ENCODE results near the gene BPIFB1.

BPIFB1 gene

GRCh38 chr20:33349493-33349892 is 66.5 kb downstream of the BPIFB1 start:
- Histone ChIP-seq H3K4me1 (ENCODE audit: control insufficient read depth in 1 of 2, insufficient read depth in 1 of 2, low read depth in 1 of 2, low read length in 1 of 2) (peaks cover 0 to 4% of the 10 kb centered on the region in 2 experiments), H3K27ac (no peak overlapping the region), H3K27me3 (peaks cover 4% of the 10 kb centered on the region), H3K4me3 (ENCODE audit: low read depth in 1 of 2, low read length in 1 of 2) (no peak overlapping the region), H3K36me3 (peaks cover 28% of the 10 kb centered on the region), H3K9me3 (no peaks in the 10 kb centered on the region)
- TF ChIP-seq CTCF (IDR thresholded peaks at IDR 0.05), result no peak

GRCh38 chr20:33351696-33352095 is 68.7 kb downstream of the BPIFB1 start:
- Histone ChIP-seq H3K27ac (no peak overlapping the region), H3K27me3 (no peaks in the 10 kb centered on the region), H3K36me3 (peaks cover 33% of the 10 kb centered on the region), H3K4me1 (ENCODE audit: control insufficient read depth in 1 of 2, insufficient read depth in 1 of 2, low read depth in 1 of 2, low read length in 1 of 2) (peaks cover 0 to 4% of the 10 kb centered on the region in 2 experiments), H3K4me3 (ENCODE audit: low read depth in 1 of 2, low read length in 1 of 2) (no peak overlapping the region), H3K9me3 (no peaks in the 10 kb centered on the region)
- no peak for TF ChIP-seq CTCF (IDR thresholded peaks at IDR 0.05)

GRCh38 chr20:33352258-33353012 is 69.4 kb downstream of the BPIFB1 start:
- Histone ChIP-seq H3K36me3 (peaks cover 38% of the 10 kb centered on the region), H3K27ac (no peak overlapping the region), H3K27me3 (no peaks in the 10 kb centered on the region), H3K9me3 (no peaks in the 10 kb centered on the region), H3K4me3 (ENCODE audit: low read depth in 1 of 2, low read length in 1 of 2) (no peak overlapping the region), H3K4me1 (ENCODE audit: control insufficient read depth in 1 of 2, insufficient read depth in 1 of 2, low read depth in 1 of 2, low read length in 1 of 2) (peaks cover 0 to 4% of the 10 kb centered on the region in 2 experiments)
- no peak for TF ChIP-seq CTCF (IDR thresholded peaks at IDR 0.05)

- H3K9me3 ChIP-seq, result no peaks in the 10 kb centered on the region
- no peak for TF ChIP-seq CTCF (IDR thresholded peaks at IDR 0.05)
- peaks cover 1 to 4% of the 10 kb centered on the region in 2 experiments for H3K4me1 ChIP-seq (ENCODE audit: control insufficient read depth in 1 of 2, insufficient read depth in 1 of 2, low read depth in 1 of 2, low read length in 1 of 2)
- H3K27me3 ChIP-seq, result no peaks in the 10 kb centered on the region
- peaks cover 39% of the 10 kb centered on the region for H3K36me3 ChIP-seq
- no peak overlapping the region for H3K4me3 ChIP-seq (ENCODE audit: low read depth in 1 of 2, low read length in 1 of 2)
- no peak overlapping the region for H3K27ac ChIP-seq
Observed at GRCh38 chr20:33353013-33353402, 70.0 kb downstream of the BPIFB1 start.

Data from neutrophil (primary cell).